ENCODE data around the gene DAB2IP.

The DAB2IP gene

DNA sequence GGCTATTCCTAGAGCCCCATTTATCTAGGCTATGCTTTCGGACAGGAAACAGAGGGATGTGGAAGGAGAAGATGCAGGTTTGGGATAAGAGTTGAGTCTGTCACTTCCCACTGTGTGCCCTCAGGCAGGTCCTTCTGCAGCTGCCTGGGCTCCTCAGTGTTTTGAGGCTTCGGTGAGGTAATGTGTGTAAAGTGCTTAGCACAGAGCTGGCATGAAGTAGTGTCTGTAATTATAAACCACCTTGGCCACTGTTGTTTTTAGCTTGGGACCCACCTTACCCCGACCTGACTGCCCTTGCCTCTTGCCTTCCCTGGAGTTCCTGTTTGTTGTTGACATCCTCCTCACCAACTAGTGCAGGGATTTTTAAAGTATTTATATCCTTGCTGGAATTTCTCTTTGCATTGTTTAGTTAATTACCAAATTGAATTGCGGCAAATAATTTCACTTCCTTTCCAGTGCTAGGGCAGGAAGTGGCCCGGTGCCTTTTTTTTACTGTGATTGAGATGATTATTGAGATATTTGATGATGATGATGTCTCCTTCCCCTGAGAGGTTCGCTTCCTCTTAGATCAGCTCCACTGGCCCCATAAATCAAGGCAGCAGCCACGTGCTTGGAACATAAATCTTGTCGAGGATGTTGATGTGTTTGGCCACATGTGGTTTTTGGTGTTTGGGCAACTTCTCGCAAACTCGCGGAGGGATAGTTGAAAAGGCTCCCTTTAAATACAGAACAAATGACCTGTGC is 38.3 kb upstream of the DAB2IP start (continued):
- no peak for TF ChIP-seq HIC1 (tag by site-specific recombination; IDR thresholded peaks at IDR 0.05)
- 0 out of 2 replicates have a peak, but pooled peaks have one; percentile 9 for TF ChIP-seq BCL11A (tag by site-specific recombination; IDR thresholded peaks at IDR 0.05; ENCODE audit: low read depth)
- TF ChIP-seq ZNF138 (tag by site-specific recombination; IDR thresholded peaks at IDR 0.05; ENCODE audit: borderline replicate concordance) = no peak
- TF ChIP-seq KLF7 (tag by site-specific recombination; IDR thresholded peaks at IDR 0.05; ENCODE audit: borderline replicate concordance) = no peak
- TF ChIP-seq GLI4 (tag by site-specific recombination; IDR thresholded peaks at IDR 0.05) = no peak
- TF ChIP-seq ZNF843 (tag by site-specific recombination; IDR thresholded peaks at IDR 0.05) = peak; percentile 29; the same call in 1 of the 2 replicates
- no peak for TF ChIP-seq OVOL3 (tag by site-specific recombination; IDR thresholded peaks at IDR 0.05)
- no peak for TF ChIP-seq ZNF146 (tag by site-specific recombination; IDR thresholded peaks at IDR 0.05)
- no peak for TF ChIP-seq ZNF324 (tag by site-specific recombination; IDR thresholded peaks at IDR 0.05)
- TF ChIP-seq GLIS1 (tag by site-specific recombination; IDR thresholded peaks at IDR 0.05) = no peak; the same call in 1 of the 2 replicates
- TF ChIP-seq ZFP69B (tag by site-specific recombination; IDR thresholded peaks at IDR 0.05) = peak; percentile 91
- no peak for TF ChIP-seq YY1 (tag by site-specific recombination; IDR thresholded peaks at IDR 0.05)
- no peak for TF ChIP-seq ZNF548 (tag by site-specific recombination; IDR thresholded peaks at IDR 0.05)
- TF ChIP-seq FEZF1 (tag by site-specific recombination; IDR thresholded peaks at IDR 0.05) = peak; percentile 82
- TF ChIP-seq ZIC2 (tag by site-specific recombination; IDR thresholded peaks at IDR 0.05) = no peak; the same call in 1 of the 2 replicates
- TF ChIP-seq, protein P1, sequence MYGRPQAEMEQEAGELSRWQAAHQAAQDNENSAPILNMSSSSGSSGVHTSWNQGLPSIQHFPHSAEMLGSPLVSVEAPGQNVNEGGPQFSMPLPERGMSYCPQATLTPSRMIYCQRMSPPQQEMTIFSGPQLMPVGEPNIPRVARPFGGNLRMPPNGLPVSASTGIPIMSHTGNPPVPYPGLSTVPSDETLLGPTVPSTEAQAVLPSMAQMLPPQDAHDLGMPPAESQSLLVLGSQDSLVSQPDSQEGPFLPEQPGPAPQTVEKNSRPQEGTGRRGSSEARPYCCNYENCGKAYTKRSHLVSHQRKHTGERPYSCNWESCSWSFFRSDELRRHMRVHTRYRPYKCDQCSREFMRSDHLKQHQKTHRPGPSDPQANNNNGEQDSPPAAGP (tag by site-specific recombination; IDR thresholded peaks at IDR 0.05) = no peak
- TF ChIP-seq ZEB2 (tag by site-specific recombination; IDR thresholded peaks at IDR 0.05) = peak; percentile 41; the same call in 1 of the 2 replicates
- TF ChIP-seq ZNF529 (tag by site-specific recombination; IDR thresholded peaks at IDR 0.05; ENCODE audit: insufficient replicate concordance) = no peak
- TF ChIP-seq, protein P2, sequence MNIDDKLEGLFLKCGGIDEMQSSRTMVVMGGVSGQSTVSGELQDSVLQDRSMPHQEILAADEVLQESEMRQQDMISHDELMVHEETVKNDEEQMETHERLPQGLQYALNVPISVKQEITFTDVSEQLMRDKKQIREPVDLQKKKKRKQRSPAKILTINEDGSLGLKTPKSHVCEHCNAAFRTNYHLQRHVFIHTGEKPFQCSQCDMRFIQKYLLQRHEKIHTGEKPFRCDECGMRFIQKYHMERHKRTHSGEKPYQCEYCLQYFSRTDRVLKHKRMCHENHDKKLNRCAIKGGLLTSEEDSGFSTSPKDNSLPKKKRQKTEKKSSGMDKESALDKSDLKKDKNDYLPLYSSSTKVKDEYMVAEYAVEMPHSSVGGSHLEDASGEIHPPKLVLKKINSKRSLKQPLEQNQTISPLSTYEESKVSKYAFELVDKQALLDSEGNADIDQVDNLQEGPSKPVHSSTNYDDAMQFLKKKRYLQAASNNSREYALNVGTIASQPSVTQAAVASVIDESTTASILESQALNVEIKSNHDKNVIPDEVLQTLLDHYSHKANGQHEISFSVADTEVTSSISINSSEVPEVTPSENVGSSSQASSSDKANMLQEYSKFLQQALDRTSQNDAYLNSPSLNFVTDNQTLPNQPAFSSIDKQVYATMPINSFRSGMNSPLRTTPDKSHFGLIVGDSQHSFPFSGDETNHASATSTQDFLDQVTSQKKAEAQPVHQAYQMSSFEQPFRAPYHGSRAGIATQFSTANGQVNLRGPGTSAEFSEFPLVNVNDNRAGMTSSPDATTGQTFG (tag by site-specific recombination; IDR thresholded peaks at IDR 0.05; ENCODE audit: borderline replicate concordance) = no peak
- no peak for TF ChIP-seq ZNF26 (tag by site-specific recombination; IDR thresholded peaks at IDR 0.05)
- TF ChIP-seq HOXA7 (CRISPR knock-in tag; IDR thresholded peaks at IDR 0.05; ENCODE audit: borderline replicate concordance) = no peak
- TF ChIP-seq, protein P3, sequence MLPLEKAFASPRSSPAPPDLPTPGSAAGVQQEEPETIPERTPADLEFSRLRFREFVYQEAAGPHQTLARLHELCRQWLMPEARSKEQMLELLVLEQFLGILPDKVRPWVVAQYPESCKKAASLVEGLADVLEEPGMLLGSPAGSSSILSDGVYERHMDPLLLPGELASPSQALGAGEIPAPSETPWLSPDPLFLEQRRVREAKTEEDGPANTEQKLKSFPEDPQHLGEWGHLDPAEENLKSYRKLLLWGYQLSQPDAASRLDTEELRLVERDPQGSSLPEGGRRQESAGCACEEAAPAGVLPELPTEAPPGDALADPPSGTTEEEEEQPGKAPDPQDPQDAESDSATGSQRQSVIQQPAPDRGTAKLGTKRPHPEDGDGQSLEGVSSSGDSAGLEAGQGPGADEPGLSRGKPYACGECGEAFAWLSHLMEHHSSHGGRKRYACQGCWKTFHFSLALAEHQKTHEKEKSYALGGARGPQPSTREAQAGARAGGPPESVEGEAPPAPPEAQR (tag by site-specific recombination; IDR thresholded peaks at IDR 0.05) = no peak
- TF ChIP-seq, protein P4, sequence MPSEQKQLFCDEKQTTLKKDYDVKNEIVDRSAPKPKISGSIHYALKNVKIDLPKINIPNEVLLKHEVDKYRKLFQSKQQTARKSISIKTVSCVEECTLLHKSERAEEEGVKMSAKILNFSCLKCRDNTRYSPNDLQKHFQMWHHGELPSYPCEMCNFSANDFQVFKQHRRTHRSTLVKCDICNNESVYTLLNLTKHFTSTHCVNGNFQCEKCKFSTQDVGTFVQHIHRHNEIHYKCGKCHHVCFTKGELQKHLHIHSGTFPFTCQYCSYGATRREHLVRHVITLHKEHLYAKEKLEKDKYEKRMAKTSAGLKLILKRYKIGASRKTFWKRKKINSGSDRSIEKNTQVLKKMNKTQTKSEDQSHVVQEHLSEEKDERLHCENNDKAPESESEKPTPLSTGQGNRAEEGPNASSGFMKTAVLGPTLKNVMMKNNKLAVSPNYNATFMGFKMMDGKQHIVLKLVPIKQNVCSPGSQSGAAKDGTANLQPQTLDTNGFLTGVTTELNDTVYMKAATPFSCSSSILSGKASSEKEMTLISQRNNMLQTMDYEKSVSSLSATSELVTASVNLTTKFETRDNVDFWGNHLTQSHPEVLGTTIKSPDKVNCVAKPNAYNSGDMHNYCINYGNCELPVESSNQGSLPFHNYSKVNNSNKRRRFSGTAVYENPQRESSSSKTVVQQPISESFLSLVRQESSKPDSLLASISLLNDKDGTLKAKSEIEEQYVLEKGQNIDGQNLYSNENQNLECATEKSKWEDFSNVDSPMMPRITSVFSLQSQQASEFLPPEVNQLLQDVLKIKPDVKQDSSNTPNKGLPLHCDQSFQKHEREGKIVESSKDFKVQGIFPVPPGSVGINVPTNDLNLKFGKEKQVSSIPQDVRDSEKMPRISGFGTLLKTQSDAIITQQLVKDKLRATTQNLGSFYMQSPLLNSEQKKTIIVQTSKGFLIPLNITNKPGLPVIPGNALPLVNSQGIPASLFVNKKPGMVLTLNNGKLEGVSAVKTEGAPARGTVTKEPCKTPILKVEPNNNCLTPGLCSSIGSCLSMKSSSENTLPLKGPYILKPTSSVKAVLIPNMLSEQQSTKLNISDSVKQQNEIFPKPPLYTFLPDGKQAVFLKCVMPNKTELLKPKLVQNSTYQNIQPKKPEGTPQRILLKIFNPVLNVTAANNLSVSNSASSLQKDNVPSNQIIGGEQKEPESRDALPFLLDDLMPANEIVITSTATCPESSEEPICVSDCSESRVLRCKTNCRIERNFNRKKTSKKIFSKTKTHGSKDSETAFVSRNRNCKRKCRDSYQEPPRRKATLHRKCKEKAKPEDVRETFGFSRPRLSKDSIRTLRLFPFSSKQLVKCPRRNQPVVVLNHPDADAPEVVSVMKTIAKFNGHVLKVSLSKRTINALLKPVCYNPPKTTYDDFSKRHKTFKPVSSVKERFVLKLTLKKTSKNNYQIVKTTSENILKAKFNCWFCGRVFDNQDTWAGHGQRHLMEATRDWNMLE (tag by site-specific recombination; conservative IDR thresholded peaks at IDR 0.05; ENCODE audit: low read depth) = no peak
- no peak for TF ChIP-seq ZFP37 (tag by site-specific recombination; IDR thresholded peaks at IDR 0.05)
- no peak for TF ChIP-seq ZNF354C (tag by site-specific recombination; IDR thresholded peaks at IDR 0.05; ENCODE audit: borderline replicate concordance, low read depth)
